Measurements from ENCODE around the gene COL28A1.

The COL28A1 gene

DNA sequence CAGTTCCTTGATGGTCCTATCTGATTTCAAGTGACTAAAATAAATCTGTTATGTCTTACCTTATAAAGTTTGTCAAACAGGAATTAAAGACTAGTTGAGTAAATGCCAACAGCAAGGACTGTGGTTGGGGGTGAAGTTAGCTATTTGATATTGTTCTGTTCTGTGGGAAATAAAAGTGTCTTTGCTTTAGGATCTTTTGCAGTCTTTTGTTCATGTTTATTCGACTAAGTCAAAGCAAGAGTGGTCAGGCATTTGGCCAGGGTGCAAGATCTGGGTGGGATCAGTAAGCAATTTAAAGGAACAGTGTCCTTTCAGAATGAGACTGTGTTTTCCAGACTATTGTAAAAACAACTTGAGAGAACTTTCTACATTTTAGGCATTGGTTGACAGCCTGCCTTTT, at the start of gene COL28A1:
TSS of gene COL28A1 (minus strand) at position 183 of the 400 bp plus-strand sequence. CDS start 2,998 bp downstream, outside the sequence.
- DNase-seq (ENCODE audit: low read depth): no peak

DNA sequence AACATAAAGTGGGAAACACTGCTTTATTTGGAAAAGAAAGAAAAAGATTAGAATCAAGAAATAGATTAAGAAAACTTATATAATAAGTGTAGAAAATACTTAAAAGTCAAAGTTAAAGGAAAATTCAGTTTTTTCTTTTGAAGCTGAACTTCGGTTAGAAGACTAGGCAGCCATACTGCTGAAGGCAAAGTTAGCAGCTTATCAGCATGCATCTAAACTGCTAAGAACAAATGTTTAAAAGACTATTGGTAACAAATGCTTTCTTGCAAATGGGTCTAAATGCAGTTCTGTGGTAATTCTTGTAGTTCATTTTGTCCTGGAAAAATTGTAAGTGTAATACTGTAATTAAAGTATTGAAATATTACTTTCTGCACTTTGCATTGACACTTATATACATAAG, 49.0 kb upstream of the COL28A1 start:
- no peak for DNase-seq (ENCODE audit: low read depth)

DNA sequence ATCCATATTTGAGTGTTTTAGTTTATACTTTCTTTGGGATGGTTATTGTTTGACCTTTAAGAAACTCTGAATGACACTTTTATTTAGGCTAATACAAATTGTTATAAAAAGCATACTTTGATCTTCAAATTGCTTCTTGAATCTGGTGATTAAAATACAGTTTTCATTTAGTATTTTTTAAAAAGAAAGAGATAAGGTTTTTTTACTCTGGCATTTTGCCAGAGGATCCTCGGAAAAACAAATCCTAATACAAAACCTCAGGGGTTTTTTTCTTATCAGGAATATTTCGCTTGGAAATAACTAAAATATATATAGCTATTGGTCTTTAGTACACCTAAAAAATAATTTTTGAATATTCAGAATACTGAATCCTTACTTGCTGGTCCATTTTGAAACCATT, 48.1 kb upstream of the COL28A1 start:
- DNase-seq (ENCODE audit: low read depth): no peak

DNA sequence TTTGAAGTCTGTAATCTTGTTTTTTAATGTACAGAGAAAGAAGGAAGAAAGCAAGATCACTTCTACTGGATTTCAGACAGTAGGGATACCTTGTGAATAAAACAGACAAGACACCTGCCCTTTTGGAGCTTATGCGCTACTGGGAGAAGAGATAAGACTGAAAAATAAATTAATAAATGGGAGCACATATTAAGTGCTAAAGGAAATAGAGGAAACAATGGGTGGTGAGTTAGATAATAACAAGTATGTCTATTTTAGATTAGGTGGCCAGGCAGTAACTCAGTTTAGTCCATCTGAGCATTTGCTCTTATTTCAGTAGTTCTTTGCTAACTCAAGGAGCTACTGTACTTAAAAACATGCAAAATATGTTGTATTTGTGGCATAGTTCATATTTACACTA, 46.9 kb upstream of the COL28A1 start:
- DNase-seq (ENCODE audit: low read depth): no peak

DNA sequence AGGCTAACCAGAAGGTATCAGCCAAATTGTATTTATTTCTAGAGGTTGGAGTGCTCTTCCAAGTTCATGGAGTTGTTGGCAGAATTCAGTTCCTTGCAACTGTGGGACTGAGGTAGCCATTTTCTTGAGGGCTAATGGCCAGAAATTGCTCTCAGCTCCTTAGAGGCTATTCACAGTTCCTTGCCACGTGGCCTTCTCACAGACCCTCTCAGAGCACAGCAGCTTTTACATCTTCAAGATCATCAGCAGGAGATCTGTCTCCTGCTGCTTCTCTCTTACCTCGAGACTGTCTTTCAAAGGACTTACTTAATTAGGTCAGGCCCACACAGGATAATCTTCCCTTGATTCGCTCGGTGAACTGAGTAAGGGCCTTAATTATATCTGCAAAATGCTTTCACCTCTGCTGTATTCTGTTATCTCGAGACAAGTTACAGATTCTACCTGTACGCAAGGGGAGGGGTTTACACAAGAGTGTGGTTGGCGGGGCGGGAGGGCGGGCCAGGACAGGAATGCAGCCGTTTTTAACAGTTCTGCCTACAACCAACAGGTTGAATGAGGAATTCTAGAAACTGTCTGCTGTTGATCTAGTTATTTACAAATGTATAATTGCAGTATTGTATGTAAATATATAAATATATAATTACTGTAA, 46.0 kb upstream of the COL28A1 start:
- no peak for DNase-seq (ENCODE audit: low read depth)

DNA sequence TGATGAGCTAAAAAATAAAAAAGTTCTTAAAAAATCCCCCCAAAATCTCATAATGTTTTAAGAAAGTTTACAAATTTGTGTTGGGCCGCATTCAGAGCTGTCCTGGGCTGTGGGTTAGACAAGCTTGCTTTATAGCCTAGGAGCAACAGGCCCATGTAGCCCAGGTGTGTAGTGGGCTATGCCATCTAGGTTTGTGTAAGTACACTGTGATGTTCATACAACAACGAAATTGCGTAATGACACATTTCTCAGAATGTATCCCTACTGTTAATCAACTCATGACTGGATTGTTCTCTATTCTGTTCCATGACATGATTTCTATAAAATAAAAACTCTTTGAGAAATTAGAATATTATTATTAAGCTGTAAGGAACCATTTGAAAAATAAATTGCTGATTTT, 44.0 kb upstream of the COL28A1 start:
- DNase-seq (ENCODE audit: low read depth): no peak

DNA sequence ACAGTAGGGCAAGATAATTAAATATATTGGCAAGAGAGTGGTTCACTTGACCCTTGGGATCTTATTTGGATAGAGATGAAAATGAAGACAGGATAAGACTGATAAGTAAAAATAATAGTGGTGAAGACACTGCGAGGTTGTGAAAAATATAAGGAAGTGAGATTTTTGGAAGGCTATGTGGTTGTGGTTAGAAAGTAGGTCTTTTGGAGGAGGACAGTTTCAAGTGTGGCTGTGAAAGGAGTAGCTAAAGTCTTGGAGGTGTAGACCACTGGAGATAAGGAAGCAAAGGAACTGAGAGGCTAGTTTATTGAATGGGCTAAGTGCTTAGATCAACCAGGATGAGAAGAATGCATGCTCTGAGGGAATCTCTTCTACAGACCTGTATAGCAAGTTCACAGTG, 42.2 kb upstream of the COL28A1 start:
- DNase-seq (ENCODE audit: low read depth): no peak

DNA sequence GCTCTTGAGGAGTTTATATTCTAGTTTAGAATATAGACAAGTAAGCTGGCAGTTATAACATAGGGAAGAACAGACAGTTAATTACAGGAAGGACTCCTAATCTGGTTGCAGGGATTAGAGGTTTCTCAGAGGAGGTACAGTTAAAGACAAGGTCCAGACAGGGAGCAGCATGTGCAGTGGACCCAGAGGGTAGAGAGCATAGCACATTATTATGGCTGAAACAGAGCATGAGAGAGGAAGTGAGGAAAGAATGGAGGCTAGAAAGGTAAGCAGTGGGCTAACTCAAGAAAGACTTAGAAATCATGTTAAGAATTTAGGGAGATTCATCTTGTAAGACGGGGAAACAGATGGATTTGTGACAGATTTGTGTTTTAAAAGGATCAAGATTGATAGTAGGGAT, 40.7 kb upstream of the COL28A1 start:
- DNase-seq (ENCODE audit: low read depth): no peak

DNA sequence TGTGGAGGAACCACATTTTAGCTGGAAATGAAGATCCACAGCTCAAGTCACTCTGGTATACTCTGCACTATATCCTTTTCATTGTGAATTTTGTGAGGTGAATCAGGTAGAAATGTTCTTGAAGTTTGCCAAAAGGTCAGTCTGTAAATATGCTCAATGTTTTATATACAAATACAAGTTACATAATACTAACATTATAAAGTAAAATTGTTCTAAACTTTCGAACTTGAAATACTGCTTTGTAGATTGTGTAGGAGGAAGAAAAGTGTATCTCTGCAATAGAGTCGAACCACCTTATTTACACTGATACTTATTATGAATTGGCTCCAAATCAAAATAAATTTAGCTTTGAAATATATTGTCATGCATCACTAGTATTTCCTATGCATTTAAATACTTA, 38.0 kb upstream of the COL28A1 start:
- DNase-seq (ENCODE audit: low read depth): no peak

DNA sequence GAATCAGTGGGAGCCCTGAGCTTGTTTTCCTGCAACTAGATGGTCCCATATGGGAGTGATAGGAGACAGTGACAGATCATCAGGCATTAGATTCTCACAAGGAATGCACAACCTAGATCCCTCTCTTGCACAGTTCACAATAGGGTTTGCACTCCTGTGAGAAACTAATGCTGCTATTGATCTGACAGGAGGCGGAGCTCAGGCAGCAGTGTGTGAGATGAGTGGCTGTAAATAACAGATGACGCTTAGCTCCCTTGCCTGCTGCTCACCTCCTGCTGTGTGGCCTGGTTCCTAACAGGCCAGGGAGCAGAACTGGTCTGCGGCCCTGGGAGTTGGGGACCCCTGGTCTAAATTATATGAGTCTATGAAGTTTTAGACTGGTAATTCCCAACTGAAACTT, 34.9 kb upstream of the COL28A1 start:
- no peak for DNase-seq (ENCODE audit: low read depth)

DNA sequence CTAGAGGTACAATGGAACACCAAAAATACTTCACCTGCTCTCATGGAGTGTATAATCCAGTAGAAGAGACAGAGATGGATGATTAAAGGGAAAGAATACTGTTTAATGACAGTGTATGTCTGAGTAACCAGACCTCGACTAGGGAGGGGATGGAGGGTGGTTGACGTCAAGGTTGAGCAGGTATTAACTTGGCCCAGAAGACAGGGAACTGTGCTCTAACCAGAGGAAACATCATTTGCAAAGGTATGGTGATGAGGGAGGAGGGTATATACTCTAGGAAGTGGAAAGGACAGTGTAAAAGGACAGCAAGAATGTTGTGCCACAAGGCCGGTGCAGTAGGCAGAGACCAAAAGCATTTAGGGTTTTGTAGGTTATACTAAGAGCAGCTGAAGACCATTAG, 33.9 kb upstream of the COL28A1 start:
- DNase-seq (ENCODE audit: low read depth): no peak

DNA sequence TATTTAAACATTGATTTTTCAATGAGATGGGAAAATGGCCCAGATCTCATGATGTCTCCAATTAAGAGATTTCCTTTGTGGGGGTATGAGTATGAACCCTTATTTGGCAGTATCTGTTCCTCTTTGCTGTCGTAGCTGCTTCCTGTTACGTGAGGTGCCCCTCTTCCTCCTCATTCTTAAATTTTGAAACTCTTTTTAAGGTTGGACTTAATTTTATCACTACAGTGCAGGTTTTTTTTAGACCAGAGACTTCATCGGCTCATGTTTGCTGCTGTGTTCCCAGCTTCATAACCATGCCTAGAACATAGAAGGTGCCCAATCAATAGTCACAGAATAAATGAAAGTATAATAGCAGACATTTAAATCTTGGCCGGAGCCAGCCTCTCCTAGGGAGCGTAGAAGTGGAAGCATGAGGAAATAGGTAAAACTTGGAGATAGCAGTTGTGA, 33.4 kb upstream of the COL28A1 start:
- DNase-seq (ENCODE audit: low read depth): no peak

DNA sequence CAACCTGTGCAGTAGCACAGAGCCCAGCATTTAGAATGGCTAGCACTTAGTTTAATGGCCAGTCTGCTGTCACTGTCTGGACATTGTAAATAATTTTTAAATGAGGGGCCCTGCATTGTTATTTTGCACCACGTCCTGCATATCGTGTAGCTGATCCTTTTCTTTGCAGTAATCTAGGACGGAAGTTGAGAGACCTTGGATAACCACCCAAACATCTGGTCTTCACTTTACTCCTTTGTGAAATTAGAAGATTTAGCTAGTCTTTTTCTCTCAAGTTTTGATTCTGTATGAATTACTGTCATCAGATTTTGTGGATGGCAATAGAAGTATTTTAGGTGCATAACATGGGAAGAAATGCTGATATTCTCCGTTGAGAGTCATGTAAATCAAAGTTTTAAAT, 32.9 kb upstream of the COL28A1 start:
- DNase-seq (ENCODE audit: low read depth): no peak

DNA sequence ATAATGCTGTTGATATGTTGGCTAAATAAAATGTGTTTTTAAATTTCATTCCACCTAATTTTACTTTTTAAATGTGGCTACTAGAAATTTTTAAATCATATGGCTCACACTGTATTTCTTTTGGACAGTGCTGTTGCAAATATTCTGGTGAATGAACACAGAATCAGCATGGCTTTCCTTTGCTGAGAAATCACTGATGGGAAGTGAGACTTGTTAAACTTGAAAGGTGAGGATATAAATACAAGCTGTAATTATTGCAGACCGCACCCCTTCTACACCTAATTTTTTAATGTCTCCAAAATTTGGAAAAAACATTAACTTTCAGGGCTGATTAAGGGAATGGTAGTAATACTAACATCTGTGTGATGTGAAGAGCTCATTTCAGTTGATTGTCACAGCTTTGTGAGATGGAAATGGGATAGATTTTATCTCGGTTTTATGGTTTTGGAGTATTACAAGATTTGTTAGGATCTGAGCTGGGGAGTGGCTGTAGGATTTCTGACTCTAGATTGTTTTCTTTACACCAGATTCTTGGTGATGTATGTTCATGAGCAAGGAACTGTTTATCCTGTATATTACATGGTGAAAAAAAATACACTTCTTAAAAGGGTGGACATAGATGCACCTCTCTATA, 32.3 kb upstream of the COL28A1 start:
- DNase-seq (ENCODE audit: low read depth): no peak

DNA sequence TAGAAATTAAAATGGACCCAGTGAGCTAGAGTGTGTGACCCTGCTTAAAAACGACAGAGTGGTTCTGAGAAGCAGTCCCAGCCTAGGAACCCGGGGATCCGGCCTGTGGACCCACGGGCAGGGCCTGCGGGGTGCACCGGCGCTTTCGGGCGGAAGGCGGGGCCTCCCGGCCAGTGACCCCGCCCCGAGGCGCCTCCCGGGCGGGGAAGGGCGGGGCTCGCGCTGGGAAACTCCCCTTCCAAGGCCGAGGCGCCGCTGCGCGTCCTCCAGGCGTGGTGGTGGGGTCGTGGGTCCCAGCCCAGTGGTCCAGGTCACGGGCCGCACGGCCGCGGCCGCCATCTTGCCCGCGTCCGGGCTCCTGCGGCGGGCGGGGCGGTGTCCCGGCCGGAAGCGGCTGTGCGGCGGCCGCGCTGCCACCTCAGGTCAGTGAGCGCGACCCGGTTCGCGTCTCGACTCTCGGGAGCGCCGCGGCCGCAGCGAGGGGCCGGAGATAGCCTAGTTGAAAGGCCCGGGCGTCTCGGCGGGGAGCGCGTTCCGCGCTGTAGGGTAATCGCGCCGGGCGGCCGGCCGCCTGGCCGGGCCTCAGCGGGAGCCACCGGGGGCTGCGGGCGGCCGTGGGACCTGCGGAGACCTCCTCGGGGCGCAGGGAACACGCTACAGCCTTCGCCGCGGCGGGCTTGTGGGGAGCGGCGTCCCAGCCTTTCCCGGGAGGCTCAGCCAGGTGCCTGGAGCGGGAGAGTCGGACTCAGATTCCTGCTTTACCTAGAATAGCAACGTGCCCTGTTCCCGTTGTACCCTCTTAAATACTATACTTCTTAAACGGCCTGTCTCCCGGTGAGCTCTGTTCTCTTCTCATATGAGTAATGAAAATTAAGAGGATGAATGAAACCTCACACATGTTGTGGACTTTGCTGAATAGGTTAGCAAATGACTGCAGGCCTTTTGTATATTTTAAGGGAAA, 31.3 kb upstream of the COL28A1 start, which contains the start of gene MIOS:
TSS of gene MIOS (plus strand) at position 234 of the 961 bp plus-strand sequence. CDS start 5,592 bp downstream, outside the sequence.
- peak; percentile 54 for DNase-seq (ENCODE audit: low read depth)

DNA sequence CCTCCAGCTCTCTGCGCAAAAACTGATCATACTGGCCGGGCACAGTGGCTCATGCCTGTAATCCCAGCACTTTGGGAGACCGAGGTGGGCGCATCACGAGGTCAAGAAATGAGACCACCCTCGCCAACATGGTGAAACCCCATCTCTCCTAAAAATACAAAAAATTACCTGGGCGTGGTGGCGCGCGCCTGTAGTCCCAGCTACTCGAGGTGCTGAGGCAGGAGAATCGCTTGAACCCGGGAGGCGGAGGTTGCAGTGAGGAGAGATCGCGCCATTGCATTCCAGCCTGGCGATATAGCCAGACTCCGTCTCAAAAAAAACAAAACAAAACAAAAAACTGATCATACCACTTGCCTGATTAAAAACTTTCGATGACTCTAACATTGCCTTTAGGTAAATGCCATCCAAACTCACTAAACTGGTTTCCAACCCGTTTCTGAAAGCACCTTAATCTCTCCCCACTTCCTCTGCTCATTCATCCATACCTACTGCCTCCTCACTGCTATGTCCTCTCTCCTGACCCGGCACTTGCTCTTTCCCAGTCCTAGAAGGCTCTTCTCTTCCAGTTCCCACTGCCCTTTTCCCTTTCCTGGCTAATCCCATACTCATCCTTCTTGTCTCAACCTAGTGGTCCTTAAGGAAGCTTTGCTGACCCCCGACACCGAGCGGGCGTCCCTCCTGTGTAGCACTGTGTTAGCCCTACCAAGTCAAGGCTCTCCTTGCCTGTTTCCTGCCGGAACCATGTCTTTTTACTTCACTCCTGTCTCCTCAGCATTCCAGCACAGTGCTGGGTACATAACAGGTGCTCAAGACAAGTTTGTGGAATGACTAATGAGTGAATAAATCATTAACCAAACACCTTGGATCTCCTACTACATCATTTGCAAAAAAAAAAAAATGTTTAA, 30.3 kb upstream of the COL28A1 start:
- no peak for DNase-seq (ENCODE audit: low read depth)

DNA sequence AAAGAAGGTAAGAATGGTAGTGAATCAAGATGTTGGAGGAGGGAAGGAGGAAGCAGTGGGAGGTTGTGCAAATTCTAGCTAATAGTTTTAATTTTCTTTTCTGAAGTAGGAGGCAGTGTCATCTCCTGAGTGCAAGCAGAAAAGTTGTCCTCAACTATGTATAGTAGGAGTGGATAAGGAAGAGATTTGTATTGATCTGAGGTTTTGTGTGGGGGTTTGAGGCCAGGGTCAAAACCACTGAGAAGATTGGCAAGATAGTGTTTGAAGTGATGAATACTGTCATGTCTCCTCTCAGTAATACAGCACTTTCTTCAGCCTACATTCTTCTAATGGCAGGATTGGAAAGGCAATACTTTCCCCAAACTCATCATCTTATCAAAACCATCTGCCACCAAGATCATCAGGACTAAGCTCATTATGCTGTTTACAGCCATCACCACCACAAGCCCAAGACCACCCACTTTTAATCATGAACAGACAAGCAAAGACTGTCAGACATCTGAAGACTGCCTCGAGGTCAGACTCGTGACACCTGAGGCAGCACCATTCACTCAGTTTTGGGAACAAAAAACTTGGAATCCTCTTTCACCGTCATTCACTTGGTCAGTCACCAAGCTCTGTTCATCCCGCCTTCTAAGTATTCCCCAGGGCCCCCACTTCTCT, 29.5 kb upstream of the COL28A1 start:
- no peak for DNase-seq (ENCODE audit: low read depth)

DNA sequence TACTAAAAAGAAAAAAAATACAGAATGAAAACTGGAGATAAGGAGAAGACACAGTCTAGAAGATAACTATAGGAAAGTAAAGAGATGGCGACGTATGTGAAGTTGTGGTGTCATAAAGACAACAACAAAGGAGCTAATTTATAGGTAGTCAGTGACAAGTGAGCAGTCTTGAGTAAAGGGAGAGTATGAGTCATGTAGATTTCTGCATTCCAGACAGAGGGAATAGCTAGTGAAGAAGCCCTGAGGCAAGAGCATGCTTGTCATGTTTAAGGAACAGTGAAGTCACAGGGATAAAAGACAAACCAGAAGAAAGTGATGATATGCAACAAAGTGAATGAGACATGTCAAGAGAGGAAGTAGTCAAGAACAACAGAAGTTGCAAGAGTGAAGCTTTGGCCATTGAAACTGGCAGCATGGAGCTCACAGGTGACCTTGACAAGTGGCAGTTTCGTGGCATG, 28.7 kb upstream of the COL28A1 start:
- DNase-seq (ENCODE audit: low read depth): peak; percentile 67

DNA sequence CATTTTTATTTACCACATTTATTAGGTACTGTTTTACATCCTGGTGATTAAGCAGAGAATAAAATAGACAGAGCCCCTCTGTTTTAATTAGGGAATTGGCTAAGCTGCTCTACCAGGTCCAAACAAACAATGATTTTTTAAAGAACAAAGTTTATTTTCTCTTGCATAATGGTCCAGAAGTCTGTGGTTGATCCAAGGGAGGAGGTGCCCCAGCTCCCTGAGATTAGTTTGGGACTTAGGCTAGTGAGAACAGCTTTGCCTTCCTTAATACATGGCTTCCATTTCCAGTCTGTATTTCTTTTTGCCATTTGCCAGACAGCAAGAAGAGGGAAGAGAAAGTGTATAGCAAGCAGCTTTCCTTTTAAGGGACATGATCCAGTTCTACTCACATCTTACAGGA, 28.1 kb upstream of the COL28A1 start:
- no peak for DNase-seq (ENCODE audit: low read depth)

DNA sequence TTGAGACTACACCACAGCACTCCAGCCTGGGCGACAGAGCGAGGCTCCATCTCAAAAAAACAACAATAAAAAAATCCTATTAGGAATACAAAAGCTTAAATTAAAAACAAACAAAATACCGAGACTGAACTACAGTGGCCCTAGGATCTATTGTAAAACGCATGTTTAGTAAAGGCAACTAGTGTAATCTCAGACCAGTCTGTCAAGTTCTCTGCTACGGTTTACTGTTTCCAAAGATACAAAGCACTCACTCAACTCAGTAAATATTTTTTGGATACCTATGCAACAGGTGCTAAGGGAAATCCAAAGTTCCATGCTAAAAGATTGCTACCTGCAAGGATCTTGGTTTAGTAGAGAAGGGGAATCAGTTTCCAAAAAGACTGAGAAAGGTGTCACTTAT, 27.6 kb upstream of the COL28A1 start:
- no peak for DNase-seq (ENCODE audit: low read depth)

DNA sequence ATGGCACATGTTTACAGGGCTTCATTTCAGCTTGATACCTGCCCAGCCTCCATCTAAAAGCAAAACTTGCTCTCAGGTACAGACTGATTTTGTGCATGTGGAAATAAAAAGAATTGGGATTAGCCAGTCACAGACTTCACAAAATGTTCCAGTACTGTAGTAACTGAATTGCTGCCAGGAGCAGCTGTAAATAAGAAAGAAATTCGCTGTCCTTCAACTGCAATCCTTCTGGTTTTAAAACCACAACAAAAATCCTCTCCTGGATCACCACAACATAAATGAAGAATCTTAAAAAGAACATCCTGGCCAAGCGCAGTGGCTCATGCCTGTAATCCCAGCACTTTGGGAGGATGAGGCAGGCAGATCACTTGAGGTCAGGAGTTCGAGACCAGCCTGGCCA, 27.1 kb upstream of the COL28A1 start:
- DNase-seq (ENCODE audit: low read depth): peak; percentile 70

Measured in GM04504 (cell line).